K562 (cell line): ENCODE results near the gene LSM4. TPM values are rescaled to one million over a fixed set of nuclear protein-coding genes. Genes with fewer than 3 reads are reported as not detected.
"Not testable (repeated sequence)": the region's sequence is repeated elsewhere in the genome, so short reads cannot be mapped to it uniquely, and the experiment has no call there.

Source experiments
- DMBX1 ChIP-seq: fragments of 250-450 bp; sonication (Bioruptor Pico); IDR thresholded peaks from 2 replicates; pipeline ENCODE4 v1.8.0; 2022; ENCODE audit warnings: inconsistent platforms, mild to moderate bottlenecking, moderate library complexity, borderline replicate concordance
- HDAC8 ChIP-seq: fragments of 450-650 bp; IDR thresholded peaks from 2 replicates; pipeline ENCODE4 v1.6.1; 2016; ENCODE audit warnings: mild to moderate bottlenecking, missing genetic modification characterization, moderate library complexity, missing compliant biosample characterization
- HIVEP1 ChIP-seq: fragments of 250-450 bp; sonication (Bioruptor Pico); IDR thresholded peaks from 2 replicates; pipeline ENCODE4 v1.4.0; 2020; ENCODE audit warnings: mild to moderate bottlenecking
- KLF6 ChIP-seq: fragments of 250-450 bp; sonication (Bioruptor Pico); IDR thresholded peaks from 2 replicates; pipeline ENCODE4 v1.4.0; 2020; ENCODE audit warnings: mild to moderate bottlenecking, moderate library complexity, borderline replicate concordance
- MAZ ChIP-seq, 2 experiments: fragments of 450-650 bp in 1 of 2; sonication (generic) in 1 of 2; formaldehyde crosslinking; IDR thresholded peaks in 1 of 2; conservative IDR thresholded peaks in 1 of 2; 2 replicates each; pipeline versions ENCODE4 v1.4.0 to v1.5.0; 2020; ENCODE audit warnings: mild to moderate bottlenecking in 1 of 2, missing genetic modification reagents in 1 of 2
- MEF2D ChIP-seq: conservative IDR thresholded peaks from 2 replicates; pipeline ENCODE4 v1.6.1; 2016; ENCODE audit warnings: low read depth, missing genetic modification characterization, missing compliant biosample characterization
- MXD1 ChIP-seq: fragments of 250-450 bp; sonication (Bioruptor Pico); IDR thresholded peaks from 2 replicates; pipeline ENCODE4 v1.8.0; 2021; ENCODE audit warnings: borderline replicate concordance, mild to moderate bottlenecking, moderate library complexity; ENCODE audit not compliant: poor library complexity, severe bottlenecking
- NR2C1 ChIP-seq, 2 experiments: fragments of 450-650 bp; IDR thresholded peaks; 2 replicates each; pipeline ENCODE4 v1.6.1; 2017; ENCODE audit warnings: mild to moderate bottlenecking in 2 of 2, antibody characterized with exemption in 1 of 2, inconsistent platforms in 1 of 2, missing compliant biosample characterization in 1 of 2, missing genetic modification characterization in 1 of 2
- NR4A1 ChIP-seq, 2 experiments: fragments of 250-450 bp in 1 of 2; fragments of 450-650 bp in 1 of 2; sonication (Bioruptor Pico) in 1 of 2; IDR thresholded peaks; 2 replicates each; pipeline versions ENCODE4 v1.4.0 to v1.6.1; 2016 to 2020; ENCODE audit warnings: mild to moderate bottlenecking in 2 of 2, missing compliant biosample characterization in 1 of 2, missing genetic modification characterization in 1 of 2, moderate library complexity in 1 of 2
- PTRF ChIP-seq: fragments of 450-650 bp; IDR thresholded peaks from 2 replicates; pipeline ENCODE4 v1.6.1; 2016; ENCODE audit warnings: mild to moderate bottlenecking, missing genetic modification characterization, missing compliant biosample characterization
- RBFOX2 ChIP-seq: fragments of 200-400 bp; formaldehyde crosslinking; IDR thresholded peaks from 2 replicates; pipeline ENCODE4 v1.6.1; 2017; ENCODE audit warnings: low read depth, mild to moderate bottlenecking, low read length, moderate library complexity
- SMAD3 ChIP-seq: fragments of 450-650 bp; formaldehyde crosslinking; conservative IDR thresholded peaks from 2 replicates; pipeline ENCODE4 v1.4.0; 2020; ENCODE audit warnings: mild to moderate bottlenecking
- SMAD4 ChIP-seq: fragments of 250-450 bp; sonication (Bioruptor Pico); conservative IDR thresholded peaks from 2 replicates; pipeline ENCODE4 v1.8.0; 2021; ENCODE audit warnings: inconsistent platforms, mild to moderate bottlenecking, moderate library complexity
- SRF ChIP-seq, 2 experiments: fragments of 250-450, 450-650 bp in 1 of 2; sonication (Bioruptor Pico) in 1 of 2; sonication (generic) in 1 of 2; formaldehyde crosslinking; IDR thresholded peaks; 2 replicates each; pipeline versions ENCODE4 v1.5.0 to v1.5.1; 2020 to 2022; ENCODE audit warnings: mild to moderate bottlenecking in 1 of 2, missing genetic modification reagents in 1 of 2
- ZBTB17 ChIP-seq: fragments of 450-650 bp; formaldehyde crosslinking; IDR thresholded peaks from 2 replicates; pipeline ENCODE4 v1.4.0; 2020; ENCODE audit warnings: mild to moderate bottlenecking
- ZNF583 ChIP-seq: fragments of 250-450 bp; sonication (Bioruptor Pico); IDR thresholded peaks from 2 replicates; pipeline ENCODE4 v1.4.0; 2020
- ZNF589 ChIP-seq: fragments of 200-800 bp; sonication (Bioruptor generic); IDR thresholded peaks from 2 replicates; pipeline ENCODE4 v1.6.1; 2016; ENCODE audit warnings: low read depth, missing genetic modification characterization, missing compliant biosample characterization
- ZNF695 ChIP-seq: fragments of 450-650 bp; formaldehyde crosslinking; IDR thresholded peaks from 2 replicates; pipeline ENCODE4 v1.4.0; 2020; ENCODE audit warnings: mild to moderate bottlenecking, moderate library complexity
- ZNF830 ChIP-seq: fragments of 250-450 bp; sonication (Bioruptor Pico); IDR thresholded peaks from 2 replicates; pipeline ENCODE4 v1.5.0; 2021; ENCODE audit warnings: mild to moderate bottlenecking
- polyA plus RNA-seq, 8 experiments: library from polyadenylated mRNA; depleted of rRNA in 4 of 8; stranded (reverse) in 5 of 8; unstranded in 3 of 8; fragments of >200 nt; fragmentation: Nextera tagmentation in 2 of 8; fragmentation: Illumina TruSeq in 1 of 8; extraction: Ambion mirVana in 2 of 8; extraction: Trizol in 1 of 8; gene quantifications; 2 replicates each; pipeline versions ENCODE4 v1.2.1 to v1.2.3, GENCODE V29; 2011 to 2014; ENCODE audit warnings: inconsistent platforms in 1 of 8, missing spikeins in 1 of 8
- total RNA-seq, 7 experiments: library from RNA; depleted of rRNA in 6 of 7; stranded (reverse); fragments of >200 nt in 6 of 7; fragmentation: Illumina TruSeq in 2 of 7; extraction: Trizol in 2 of 7; gene quantifications; 2 replicates each; pipeline versions ENCODE4 v1.2.1 to v1.2.3, GENCODE V29; 2011 to 2021; ENCODE audit warnings: low replicate concordance in 1 of 7
- TF ChIP-seq, protein P1 (sequence below): fragments of 450-650 bp; IDR thresholded peaks from 2 replicates; pipeline ENCODE4 v1.6.1; 2016; ENCODE audit warnings: missing biosample characterization, missing genetic modification characterization
- TF ChIP-seq, protein P2 (sequence below): fragments of 450-650 bp; formaldehyde crosslinking; IDR thresholded peaks from 2 replicates; pipeline ENCODE4 v1.4.0; 2020; ENCODE audit warnings: mild to moderate bottlenecking, moderate library complexity
- TF ChIP-seq, protein P3 (sequence below), 3 experiments: fragments of 200-800 bp in 1 of 3; sonication (Bioruptor generic) in 1 of 3; sonication (generic) in 1 of 3; formaldehyde crosslinking in 1 of 3; IDR thresholded peaks; 2 replicates each; pipeline versions ENCODE4 v1.6.1 to v1.8.0; 2016 to 2022; ENCODE audit warnings: mild to moderate bottlenecking in 2 of 3, missing compliant biosample characterization in 2 of 3, missing genetic modification characterization in 2 of 3, missing genetic modification reagents in 1 of 3

The LSM4 gene
- total and polyA plus RNA-seq, 9 of the 15 experiments (the other 6 are each of a cell fraction or from before 2014, with no cell fraction given), result 11.9 to 763 (median 202) TPM

DNA sequence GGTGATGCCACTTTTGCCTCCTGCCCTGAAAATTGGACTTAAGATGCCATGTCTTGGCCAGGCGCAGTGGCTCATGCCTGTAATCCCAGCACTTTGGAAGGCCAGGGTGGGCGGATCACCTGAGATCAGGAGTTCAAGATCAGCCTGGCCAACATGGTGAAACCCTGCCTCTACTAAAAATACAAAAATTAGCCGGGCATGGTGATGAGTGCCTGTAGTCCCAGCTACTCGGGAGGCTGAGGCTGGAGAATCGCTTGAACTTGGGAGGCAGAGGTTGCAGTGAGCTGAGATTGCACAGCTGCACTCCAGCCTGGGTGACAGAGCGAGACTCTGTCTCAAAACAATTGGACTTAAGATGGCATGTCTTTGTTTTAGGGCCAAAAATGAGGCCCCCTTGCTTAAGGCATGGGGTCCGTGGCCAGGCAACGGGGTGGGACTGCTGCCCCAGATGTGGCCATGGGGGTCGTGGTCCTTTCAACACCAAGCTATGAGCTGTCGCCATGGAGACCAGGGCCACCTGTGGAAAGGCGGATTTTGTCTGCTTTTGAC is 41.5 kb upstream of the LSM4 start (continued):
- TF ChIP-seq SMAD4 (CRISPR knock-in tag) (peak; percentile 81), ZNF830 (CRISPR knock-in tag) (peak; percentile 81; the same call in 1 of the 2 replicates), MAZ (CRISPR knock-in tag; conservative IDR thresholded peaks at IDR 0.05 in 1 of 2, IDR thresholded peaks at IDR 0.05 in 1 of 2) (peak in 1 of 2 experiments; percentile 41; a peak in 1 of 4 replicates), HIVEP1 (0 out of 2 replicates have a peak, but pooled peaks have one; percentile 13), MXD1 (peak; percentile 1), HDAC8 (tag) (peak; percentile 94), PTRF (tag) (peak; percentile 72; the same call in 1 of the 2 replicates), NR2C1 (tag; IDR thresholded peaks at IDR 0.05) (peak; percentile 65; the same call in 1 of the 2 replicates), KLF6 (CRISPR knock-in tag) (peak; percentile 10; the same call in 1 of the 2 replicates), MEF2D (tag) (peak; percentile 68), ZNF583 (peak; percentile 84; the same call in 1 of the 2 replicates), ZBTB17 (CRISPR knock-in tag) (peak; percentile 71; the same call in 1 of the 2 replicates), SMAD3 (CRISPR knock-in tag) (peak; percentile 50; the same call in 1 of the 2 replicates), SRF (CRISPR knock-in tag; IDR thresholded peaks at IDR 0.05) (0 out of 4 replicates have a peak, but pooled peaks of 1 of the 2 experiments have one; percentile 54), ZNF695 (0 out of 2 replicates have a peak, but pooled peaks have one; percentile 57), RBFOX2 (peak; percentile 83), DMBX1 (CRISPR knock-in tag) (peak; percentile 95), ZNF589 (CRISPR knock-in tag) (0 out of 2 replicates have a peak, but pooled peaks have one; percentile 18), NR4A1 (tag; IDR thresholded peaks at IDR 0.05) (peak; percentile 96)
- TF ChIP-seq NR2C1 (IDR thresholded peaks at IDR 0.05); NR4A1 (CRISPR knock-in tag; IDR thresholded peaks at IDR 0.05): not testable (repeated sequence)
- TF ChIP-seq, protein P1, sequence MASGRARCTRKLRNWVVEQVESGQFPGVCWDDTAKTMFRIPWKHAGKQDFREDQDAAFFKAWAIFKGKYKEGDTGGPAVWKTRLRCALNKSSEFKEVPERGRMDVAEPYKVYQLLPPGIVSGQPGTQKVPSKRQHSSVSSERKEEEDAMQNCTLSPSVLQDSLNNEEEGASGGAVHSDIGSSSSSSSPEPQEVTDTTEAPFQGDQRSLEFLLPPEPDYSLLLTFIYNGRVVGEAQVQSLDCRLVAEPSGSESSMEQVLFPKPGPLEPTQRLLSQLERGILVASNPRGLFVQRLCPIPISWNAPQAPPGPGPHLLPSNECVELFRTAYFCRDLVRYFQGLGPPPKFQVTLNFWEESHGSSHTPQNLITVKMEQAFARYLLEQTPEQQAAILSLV (tag), result peak; percentile 76
- TF ChIP-seq, protein P2, sequence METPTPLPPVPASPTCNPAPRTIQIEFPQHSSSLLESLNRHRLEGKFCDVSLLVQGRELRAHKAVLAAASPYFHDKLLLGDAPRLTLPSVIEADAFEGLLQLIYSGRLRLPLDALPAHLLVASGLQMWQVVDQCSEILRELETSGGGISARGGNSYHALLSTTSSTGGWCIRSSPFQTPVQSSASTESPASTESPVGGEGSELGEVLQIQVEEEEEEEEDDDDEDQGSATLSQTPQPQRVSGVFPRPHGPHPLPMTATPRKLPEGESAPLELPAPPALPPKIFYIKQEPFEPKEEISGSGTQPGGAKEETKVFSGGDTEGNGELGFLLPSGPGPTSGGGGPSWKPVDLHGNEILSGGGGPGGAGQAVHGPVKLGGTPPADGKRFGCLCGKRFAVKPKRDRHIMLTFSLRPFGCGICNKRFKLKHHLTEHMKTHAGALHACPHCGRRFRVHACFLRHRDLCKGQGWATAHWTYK (CRISPR knock-in tag), result peak; percentile 85; the same call in 1 of the 2 replicates
- TF ChIP-seq, protein P3, sequence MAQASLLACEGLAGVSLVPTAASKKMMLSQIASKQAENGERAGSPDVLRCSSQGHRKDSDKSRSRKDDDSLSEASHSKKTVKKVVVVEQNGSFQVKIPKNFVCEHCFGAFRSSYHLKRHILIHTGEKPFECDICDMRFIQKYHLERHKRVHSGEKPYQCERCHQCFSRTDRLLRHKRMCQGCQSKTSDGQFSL (CRISPR knock-in tag; IDR thresholded peaks at IDR 0.05), result not testable (repeated sequence)
- TF ChIP-seq, protein P3 (tag; IDR thresholded peaks at IDR 0.05), result peak in 1 of 2 experiments; percentile 60; a peak in 2 of 4 replicates
